Measurements from ENCODE around the gene GMPS.

GMPS gene

DNA sequence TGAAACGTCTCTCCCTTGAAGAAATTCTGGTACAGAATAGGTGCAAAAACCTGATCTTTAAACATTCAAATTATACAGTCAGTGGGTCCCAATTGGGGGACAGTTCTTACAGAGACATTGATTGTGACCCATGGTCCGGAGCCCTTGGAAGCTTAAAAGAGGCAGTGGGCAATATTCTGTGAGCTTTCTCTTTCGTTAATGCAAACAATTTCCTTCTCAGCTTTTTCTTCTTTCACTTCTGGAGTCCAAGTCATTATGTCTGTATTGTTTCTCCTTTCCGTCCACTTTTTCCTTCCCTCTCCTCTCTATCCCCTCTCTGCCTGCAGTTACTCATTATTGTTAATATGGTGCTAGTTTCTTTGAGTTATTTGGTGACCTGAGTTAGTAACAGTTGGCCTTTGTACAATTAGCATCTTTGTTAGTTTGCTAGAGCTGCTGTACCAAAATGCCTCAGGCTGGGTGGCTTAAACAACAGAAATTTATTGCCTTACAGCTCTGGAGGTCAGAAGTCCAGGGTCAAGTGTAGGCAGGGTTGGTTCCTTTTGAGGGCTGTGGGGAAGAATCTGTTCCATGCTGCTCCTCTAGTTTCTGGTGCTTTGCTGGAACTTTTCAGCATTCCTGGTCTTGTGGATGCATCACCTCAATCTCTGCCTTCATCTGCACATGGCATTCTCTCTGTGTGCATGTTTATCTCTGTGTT is 102.6 kb downstream of the GMPS start:
- no peak for DNase-seq (ENCODE audit: low read depth)
- TF ChIP-seq, protein P1, sequence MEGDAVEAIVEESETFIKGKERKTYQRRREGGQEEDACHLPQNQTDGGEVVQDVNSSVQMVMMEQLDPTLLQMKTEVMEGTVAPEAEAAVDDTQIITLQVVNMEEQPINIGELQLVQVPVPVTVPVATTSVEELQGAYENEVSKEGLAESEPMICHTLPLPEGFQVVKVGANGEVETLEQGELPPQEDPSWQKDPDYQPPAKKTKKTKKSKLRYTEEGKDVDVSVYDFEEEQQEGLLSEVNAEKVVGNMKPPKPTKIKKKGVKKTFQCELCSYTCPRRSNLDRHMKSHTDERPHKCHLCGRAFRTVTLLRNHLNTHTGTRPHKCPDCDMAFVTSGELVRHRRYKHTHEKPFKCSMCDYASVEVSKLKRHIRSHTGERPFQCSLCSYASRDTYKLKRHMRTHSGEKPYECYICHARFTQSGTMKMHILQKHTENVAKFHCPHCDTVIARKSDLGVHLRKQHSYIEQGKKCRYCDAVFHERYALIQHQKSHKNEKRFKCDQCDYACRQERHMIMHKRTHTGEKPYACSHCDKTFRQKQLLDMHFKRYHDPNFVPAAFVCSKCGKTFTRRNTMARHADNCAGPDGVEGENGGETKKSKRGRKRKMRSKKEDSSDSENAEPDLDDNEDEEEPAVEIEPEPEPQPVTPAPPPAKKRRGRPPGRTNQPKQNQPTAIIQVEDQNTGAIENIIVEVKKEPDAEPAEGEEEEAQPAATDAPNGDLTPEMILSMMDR (IDR thresholded peaks at IDR 0.05; ENCODE audit: control insufficient read depth, insufficient read depth, low read depth, low read length, missing control alignments) = no peak
- no peak overlapping the region for H3K4me3 ChIP-seq (ENCODE audit: control insufficient read depth, low read depth, low read length)

DNA sequence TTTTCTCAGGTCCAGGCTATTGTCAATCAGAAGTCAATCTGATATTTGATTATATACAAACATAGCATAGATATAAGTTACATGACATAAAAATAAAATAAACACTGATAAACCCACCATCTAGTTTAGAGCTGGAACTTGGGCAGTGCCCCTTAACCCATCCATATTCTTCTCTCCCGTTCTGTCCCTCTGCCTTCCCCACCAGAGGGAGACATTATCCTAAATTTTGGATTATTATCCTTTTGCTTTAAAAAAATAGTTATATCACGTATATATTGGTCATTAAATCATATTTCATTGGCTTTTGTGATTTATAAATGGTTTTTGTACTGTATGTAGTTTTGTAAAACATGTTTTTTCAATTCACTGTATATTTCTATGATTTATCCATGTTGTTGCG is 107.9 kb downstream of the GMPS start:
- TF ChIP-seq, protein P1 (IDR thresholded peaks at IDR 0.05; ENCODE audit: control insufficient read depth, insufficient read depth, low read depth, low read length, missing control alignments) = peak; percentile 28
- no peak for DNase-seq (ENCODE audit: low read depth)
- no peak overlapping the region for H3K4me3 ChIP-seq (ENCODE audit: control insufficient read depth, low read depth, low read length)

DNA sequence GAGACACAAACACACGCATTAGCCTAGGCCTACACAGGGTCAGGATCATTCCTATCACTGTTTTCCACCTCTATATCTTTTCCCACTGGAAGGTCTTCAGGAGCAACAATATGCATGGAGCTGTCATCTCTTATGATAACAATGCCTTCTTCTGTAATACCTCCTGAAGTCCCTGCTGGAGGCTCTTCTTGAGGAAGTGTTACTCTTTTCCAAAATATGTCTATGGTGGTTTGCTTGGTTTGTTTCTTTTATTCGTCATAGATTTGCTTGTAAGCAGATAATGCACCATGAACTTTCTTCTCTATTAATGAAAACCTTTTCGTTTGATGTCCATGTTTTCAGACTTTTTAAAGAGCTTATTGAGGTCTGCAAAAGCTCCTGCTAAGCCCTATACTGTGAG is 109.3 kb downstream of the GMPS start:
- TF ChIP-seq, protein P1 (IDR thresholded peaks at IDR 0.05; ENCODE audit: control insufficient read depth, insufficient read depth, low read depth, low read length, missing control alignments) = no peak
- no peak for DNase-seq (ENCODE audit: low read depth)
- H3K4me3 ChIP-seq (ENCODE audit: control insufficient read depth, low read depth, low read length) = no peak overlapping the region

DNA sequence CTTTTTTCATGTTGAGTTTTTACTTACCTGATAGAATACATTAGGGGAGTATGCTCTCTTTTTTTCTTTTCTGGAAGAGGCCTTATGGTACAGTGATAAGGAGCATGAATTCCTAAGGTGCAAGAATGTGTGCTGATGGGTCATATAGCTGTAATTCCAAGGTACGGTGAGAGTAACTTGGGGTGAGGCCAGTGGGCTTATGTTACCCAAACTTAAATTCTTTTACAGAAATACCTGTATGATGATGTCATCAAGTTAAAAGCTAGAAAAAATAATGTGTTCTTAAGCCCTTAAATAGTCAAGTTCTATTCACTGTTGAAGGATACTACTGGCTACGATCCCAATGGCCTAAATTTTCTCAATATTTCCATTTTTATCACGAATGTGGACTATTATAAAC is 111.2 kb downstream of the GMPS start:
- TF ChIP-seq, protein P1 (IDR thresholded peaks at IDR 0.05; ENCODE audit: control insufficient read depth, insufficient read depth, low read depth, low read length, missing control alignments) = no peak
- DNase-seq (ENCODE audit: low read depth) = no peak
- H3K4me3 ChIP-seq (ENCODE audit: control insufficient read depth, low read depth, low read length) = no peak overlapping the region

DNA sequence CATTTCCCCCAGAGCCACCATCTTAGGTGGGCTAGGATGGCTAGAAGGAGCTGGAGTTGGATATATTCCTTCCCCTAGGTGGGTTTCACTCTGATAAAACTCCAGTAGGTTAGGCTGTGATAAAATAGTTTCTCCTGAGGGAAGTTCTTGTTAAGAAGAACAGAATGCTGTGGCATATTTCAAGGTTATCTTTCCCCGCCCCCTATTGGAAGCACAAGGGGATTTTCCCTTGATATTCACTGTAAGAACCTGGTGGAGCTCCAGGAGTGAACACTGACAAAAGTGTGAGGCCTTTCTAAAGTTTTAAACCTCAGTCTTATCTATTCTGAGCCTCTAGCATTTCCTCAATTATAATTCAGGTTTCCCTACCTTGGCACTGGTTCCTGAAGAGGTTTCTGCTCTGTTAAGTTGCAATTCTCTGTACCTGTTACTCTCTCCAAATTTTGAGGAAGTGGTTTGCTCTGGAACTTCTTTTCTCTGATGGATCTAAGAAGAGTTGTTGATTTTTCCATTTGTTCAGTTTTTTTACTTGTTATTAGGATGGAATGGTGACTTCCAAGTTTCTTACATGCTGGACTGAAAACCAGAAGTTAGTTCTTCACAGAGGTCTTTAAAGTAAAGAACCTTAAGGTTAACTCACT is 113.5 kb downstream of the GMPS start:
- H3K4me3 ChIP-seq (ENCODE audit: control insufficient read depth, low read depth, low read length) = no peak overlapping the region
- TF ChIP-seq, protein P1 (IDR thresholded peaks at IDR 0.05; ENCODE audit: control insufficient read depth, insufficient read depth, low read depth, low read length, missing control alignments) = no peak
- no peak for DNase-seq (ENCODE audit: low read depth)

DNA sequence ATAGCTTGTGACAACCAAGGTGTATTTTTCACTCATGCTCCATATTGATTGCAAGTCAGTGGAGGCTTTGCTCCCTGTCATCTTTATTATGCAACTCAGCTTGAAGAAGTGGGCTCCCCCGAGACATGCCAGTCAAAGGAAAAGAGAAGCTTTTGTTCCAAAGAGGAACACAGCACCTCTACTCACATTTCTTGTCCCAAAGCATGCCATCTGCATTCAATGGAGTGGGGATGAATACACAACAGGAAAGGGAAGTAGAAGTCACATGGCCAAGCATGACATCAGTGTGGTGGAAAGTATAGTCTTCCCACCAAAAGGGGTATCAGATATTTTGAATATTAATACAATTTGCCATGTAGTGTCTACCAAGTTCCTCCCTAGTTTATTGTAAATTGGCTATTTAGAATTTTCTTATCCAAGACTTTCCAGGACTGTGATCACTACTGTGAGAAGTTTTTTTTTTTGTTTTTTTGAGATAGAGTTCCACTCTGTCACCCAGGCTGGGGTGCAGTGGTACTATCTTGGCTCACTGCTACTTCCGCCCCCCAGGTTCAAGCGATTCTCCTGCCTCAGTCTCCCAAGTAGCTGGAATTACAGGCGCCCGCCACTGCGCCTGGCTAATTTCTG is 114.5 kb downstream of the GMPS start:
- TF ChIP-seq, protein P1 (IDR thresholded peaks at IDR 0.05; ENCODE audit: control insufficient read depth, insufficient read depth, low read depth, low read length, missing control alignments) = no peak
- DNase-seq (ENCODE audit: low read depth) = no peak

More for the DNA sequence above, 114.5 kb downstream of the GMPS start:
- no peak overlapping the region for H3K4me3 ChIP-seq (ENCODE audit: control insufficient read depth, low read depth, low read length)

All from AG09309 (cell line).